Measurements from ENCODE around the gene CAB39L.

- TF ChIP-seq, protein P1, sequence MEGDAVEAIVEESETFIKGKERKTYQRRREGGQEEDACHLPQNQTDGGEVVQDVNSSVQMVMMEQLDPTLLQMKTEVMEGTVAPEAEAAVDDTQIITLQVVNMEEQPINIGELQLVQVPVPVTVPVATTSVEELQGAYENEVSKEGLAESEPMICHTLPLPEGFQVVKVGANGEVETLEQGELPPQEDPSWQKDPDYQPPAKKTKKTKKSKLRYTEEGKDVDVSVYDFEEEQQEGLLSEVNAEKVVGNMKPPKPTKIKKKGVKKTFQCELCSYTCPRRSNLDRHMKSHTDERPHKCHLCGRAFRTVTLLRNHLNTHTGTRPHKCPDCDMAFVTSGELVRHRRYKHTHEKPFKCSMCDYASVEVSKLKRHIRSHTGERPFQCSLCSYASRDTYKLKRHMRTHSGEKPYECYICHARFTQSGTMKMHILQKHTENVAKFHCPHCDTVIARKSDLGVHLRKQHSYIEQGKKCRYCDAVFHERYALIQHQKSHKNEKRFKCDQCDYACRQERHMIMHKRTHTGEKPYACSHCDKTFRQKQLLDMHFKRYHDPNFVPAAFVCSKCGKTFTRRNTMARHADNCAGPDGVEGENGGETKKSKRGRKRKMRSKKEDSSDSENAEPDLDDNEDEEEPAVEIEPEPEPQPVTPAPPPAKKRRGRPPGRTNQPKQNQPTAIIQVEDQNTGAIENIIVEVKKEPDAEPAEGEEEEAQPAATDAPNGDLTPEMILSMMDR (IDR thresholded peaks at IDR 0.05 in 4 of 5, conservative IDR thresholded peaks at IDR 0.05 in 1 of 5) = no peak
- TF ChIP-seq POLR2A (IDR thresholded peaks at IDR 0.05) = no peak
Observed at GRCh38 chr13:49464085-49464484, 20.2 kb upstream of the CAB39L start.
